NCI-H526 (cell line): ENCODE measurements around the gene BICD2.
A peak's percentile ranks its signal among the peaks of the same experiment; 100 is the strongest.

ENCODE experiments used
- DNase-seq, 2 experiments: peaks; one replicate each; lab custom pipeline; 2025; lab: John Stamatoyannopoulos, UW

BICD2 gene

GRCh38 chr9:92727716-92728700 lies 36.6 kb downstream of the BICD2 start:
- no peak for DNase-seq

- no peak for DNase-seq
Measured at GRCh38 chr9:92726971-92727715, 37.5 kb downstream of the BICD2 start.

- no peak for DNase-seq
Measured at GRCh38 chr9:92726348-92726747, 38.3 kb downstream of the BICD2 start.

DNA sequence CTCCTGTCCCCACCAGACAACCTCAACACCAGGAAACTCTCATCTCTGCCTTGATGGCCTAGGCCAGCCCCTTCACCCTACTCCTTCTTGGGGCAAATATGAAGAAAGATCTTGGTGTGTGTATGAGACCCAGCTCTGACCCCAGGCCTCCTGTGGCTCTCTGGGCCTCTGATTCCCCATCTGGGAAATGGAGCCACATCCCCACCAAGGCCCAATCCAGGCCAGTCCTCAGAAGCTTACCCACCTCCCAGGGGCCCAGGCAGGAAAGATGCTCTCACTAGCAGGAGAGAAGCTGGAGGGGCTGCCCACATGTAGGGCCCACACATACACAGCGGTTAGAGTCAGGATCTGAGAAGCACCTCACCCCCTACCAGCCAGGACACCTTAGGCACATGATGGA lies 38.9 kb downstream of the BICD2 start:
- DNase-seq, result no peak

DNA sequence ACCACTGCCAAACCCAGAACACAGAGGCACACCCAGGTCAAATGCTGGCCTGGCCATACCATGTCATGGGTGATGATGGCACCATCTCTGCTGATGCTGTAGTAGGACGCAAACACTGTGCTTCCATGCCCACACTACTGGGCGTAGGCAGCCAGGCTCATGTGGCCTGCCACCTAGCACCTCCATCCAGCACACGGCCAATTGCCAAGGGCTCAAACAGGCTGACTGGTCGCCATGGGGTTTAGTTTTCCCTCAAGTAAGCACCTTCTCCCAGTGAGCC lies 39.4 kb downstream of the BICD2 start:
- no peak for DNase-seq

DNA sequence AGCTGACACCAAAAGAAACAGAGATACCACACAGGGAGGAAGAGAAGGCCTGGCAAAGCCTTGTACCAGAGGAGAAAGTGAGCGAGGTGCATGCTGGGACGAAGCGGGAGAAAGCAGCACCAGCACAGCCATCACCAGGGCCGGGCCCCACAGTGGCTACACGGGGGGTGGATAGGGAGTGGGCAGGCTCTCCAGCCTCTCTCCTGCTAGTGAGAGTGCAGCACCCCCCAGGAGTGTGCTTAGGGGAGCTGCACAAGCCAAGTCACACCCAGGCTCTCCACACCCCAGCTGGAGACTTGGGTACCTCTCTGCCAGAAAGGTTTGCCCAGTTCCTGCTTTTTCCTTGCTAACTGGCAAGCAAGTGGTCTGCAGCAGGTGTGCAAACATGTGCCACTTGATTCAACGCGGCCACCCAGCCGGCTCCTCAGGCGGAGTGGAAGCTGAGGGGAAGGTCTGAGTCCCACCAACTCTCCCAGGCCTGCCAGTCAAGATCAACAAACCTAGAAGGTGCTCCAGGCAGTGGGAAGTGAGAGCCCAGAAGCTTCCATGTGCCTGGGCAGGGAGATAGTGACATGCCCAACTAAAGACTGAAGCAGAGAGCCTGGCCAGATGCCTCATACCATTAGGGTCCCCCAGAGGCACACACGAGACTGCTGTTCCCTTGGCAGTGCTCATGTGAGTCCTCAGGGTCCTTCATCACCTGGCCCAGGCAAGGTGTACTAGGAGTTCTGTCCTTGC lies 39.9 kb downstream of the BICD2 start:
- no peak for DNase-seq

DNA sequence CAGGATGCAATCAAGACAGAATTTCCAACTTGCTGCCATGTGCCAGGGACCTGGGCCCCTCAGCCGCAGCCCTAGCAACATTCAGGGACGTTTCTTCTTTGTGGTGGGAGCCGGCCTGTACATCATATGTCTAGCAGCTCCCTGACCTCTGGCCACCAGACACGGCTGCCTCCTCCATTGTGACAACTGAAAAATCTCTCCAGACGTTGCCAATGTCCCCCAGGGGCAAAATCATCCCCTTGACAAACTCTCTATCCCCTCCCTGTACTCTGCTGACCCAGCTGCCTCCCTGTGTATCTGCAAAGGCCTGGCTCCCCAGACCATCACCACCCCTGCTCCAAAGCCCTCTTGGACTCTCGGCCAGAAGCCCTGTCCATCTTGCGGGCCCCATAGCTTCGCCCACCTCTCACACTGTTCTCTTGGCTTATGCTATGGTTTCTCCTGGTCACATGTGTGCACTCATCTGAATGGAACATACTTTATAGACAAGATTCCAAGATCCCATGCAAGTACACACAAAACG lies 40.8 kb downstream of the BICD2 start:
- no peak for DNase-seq

GRCh38 chr9:92723299-92723625 lies 41.4 kb downstream of the BICD2 start:
- DNase-seq, result peak; percentile 81 to 86

DNA sequence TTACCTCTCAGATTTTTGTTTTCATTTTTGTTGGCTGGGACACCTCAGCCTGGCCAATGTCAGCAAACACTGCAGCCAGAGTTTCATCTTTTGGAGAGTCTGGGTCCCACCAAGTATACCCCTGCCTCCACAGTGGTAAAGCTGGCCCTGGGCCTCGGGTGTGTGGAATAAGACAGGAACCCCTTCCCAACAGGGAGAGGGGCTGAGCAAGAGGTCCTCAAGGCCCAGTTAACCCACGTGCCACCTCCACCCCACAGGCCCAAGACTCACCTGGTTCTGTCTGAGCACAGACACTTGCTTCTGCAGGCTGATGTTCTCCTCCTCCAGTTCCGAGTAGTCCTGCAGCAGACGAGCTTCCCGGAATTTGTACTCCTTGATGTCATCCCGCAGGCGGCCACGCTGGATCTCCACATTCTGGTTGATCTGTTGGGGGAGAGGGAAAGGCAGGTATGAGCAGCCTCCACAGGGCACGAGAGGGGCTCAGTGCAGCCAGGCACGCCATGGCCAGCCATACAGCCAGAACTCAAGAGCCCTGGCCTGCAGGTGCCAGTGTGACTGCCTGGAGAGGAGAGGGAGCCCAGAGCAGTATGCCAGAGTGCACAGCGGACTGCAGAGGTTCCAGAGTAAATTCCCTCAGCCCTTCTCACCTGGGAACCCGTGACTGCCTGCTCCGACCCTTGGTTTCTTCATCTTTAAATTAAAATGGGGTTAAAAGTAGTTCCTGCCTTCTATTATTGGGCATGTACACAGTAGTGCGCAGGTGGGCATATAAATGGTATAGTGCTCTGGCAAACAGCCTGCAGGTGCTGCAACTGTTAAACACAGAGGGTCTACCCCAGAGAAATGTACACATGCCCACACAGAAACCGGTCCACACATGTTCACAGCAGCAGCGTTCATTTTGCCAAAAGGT lies 42.0 kb downstream of the BICD2 start:
- DNase-seq, result peak in 1 of 2 experiments; percentile 34

DNA sequence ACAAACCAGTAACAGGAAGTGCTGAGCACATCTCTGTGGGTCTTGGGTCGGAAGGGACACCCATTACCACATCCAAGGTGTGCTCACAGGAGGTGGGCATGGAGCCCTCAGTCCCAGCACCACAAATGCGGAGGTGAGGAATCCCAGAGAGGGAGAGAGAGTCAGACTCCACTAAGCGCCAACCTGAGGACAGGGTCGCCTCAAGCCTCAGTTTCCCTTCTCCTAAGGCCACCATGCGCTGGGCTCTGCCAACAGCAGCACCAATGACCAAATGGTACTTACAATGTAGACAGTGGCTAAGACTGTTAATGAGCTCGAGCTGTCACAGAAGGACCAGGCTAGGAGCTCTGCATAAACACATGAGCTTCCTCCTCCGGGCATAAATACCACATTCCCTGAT lies 43.1 kb downstream of the BICD2 start:
- no peak for DNase-seq

- no peak for DNase-seq
Measured at GRCh38 chr9:92720807-92721535, 43.7 kb downstream of the BICD2 start.

GRCh38 chr9:92720209-92720765 lies 44.3 kb downstream of the BICD2 start:
- no peak for DNase-seq

DNA sequence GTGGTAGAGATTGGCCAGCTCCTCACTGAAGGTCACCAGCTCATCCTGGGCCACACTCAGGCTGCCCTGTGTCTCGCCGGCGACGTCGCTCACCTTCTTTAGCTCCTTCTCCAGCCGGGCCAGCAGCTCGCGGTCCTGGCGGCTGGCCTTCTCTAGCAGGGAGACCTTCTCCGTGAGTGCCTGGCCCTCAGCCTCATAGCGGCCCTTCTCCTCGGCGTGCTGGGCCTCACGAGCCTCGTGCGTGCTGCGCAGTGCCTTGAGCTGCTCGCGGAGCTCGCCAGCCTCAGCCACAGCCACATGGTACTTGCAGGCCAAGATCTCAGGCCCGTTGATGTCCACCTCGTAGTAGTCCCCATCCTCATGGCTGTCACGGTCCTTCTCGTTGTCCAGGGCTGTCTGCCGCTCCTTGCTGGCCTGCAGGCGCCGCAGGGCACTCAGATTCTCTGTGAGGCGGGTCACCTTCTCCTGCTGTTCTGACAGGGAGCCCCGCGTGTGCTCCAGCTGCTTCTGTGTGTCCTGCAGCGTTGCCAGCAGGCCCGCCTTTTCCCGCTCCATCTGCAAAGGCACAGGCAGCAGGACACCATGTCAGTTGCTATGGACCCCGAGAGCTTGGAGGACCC lies 45.5 kb downstream of the BICD2 start:
- DNase-seq, result no peak

- no peak for DNase-seq
Measured at GRCh38 chr9:92718086-92719001, 46.3 kb downstream of the BICD2 start.

DNA sequence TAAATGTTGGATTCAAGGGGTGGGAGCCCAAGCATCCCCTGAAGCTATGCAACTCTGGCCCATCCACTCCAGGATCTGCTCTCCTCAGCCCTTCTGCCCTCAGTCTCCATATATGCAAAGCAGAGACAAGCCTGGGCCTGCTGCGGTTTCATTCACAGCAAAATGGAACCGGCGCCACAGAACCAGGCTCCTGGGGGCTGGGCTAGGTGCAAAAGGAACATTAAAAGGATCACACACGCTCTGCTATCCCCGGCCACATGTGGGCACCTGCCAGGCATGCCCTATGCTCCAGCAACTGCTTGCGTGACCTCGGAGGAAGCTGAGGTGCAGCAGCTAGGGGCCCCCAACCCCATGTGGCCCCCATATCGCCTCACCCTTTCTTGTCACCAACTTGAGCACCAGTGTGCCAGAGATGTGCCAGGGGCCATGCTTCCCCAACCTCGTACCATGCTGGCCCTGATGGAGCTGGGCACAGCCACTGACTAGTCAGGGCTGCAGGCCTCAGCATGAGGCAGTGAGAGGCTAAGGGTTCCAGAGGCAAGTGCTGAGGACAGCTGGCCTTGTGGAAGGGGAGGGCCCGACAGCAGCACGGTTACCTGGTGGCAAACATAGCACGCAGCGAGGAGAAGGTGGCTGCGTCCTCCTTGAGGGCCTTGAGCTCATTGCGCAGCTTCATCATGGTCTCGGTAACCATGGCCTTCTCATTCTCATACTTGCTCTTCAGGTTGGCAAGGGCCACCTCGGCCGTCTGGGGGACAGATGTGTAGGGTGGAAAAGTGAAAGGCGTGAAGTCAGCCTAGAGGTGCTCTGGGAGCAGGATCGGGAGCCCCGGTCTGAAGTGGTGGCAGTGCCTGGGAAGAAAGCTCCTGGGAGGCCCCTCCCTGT lies 47.2 kb downstream of the BICD2 start:
- DNase-seq, result peak; percentile 67 to 75

GRCh38 chr9:92716557-92716956 lies 48.1 kb downstream of the BICD2 start:
- peak; percentile 23 to 74 for DNase-seq

GRCh38 chr9:92715488-92716231 lies 49.0 kb downstream of the BICD2 start:
- no peak for DNase-seq
